GM12873 (cell line): ENCODE data around the gene CD69.

Experiments
- CTCF ChIP-seq: IDR thresholded peaks from 2 replicates; pipeline ENCODE4 v1.5.1; 2012; ENCODE audit warnings: low read depth, mild to moderate bottlenecking, moderate library complexity, low read length, control low read depth; ENCODE audit not compliant: insufficient read depth; ENCODE audit errors: missing control alignments

The CD69 gene

DNA sequence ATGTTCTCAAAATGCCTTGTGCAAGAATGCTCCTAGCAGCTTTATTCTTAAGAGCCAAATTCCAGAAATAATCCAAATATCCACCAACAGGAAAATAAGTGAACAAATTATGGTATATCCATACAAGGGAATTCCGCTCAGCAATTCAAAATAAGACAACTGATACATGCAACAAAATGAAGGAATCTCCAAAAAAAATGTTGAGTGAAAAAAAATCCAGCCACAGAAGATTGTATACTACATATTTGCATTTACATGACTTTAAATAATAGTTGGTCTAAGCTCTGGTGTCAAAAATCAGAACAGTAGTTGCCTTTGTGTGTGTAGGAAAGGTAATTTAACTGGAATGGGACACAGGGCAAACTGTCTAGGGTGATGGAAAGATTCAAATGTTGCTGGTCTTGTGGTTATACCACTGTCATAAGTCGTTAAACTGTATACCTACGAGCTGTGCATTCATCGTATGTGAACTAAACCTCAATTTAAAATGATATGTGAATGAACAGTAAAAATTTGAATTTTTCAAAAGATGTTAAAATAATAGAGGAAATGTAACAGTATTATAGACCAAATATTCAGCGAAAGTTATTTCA lies 3.2 kb downstream of the CD69 start:
- TF ChIP-seq CTCF: no peak

DNA sequence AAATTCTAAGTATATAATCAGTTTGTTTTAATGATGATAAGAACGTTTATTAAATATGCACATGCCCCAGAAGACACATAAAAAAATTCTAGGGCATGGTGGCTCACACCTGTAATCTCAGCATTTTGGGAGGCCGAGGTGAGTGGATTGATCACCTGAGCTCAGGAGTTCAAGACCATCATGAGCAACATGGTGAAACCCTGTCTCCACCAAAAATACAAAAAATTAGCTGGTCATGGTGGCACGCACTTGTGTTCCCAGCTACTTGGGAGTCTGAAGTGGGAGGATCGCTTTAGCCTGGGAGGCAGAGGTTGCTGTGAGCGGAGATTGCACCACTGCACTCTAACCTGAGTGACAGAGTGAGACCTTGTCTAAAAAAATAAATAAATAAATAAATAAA lies 4.0 kb downstream of the CD69 start:
- TF ChIP-seq CTCF: no peak

DNA sequence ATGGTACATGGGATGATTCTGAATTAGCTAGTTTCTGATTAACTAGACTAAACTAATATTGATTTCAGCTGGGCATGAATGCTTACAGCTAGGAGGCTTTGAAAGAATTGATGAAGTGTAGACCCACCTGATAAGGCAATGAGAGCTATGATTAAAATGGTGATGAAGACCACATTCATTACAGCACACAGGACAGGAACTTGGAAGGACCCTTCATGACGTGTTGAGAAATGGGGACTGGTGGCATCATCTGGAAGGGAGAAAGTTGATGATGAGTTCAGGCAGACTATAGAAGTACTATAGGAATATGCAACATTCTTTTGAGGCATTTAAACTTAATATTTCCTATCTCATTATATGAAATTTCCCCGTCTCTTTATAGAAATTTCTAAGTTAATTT lies 4.5 kb downstream of the CD69 start:
- no peak for TF ChIP-seq CTCF

DNA sequence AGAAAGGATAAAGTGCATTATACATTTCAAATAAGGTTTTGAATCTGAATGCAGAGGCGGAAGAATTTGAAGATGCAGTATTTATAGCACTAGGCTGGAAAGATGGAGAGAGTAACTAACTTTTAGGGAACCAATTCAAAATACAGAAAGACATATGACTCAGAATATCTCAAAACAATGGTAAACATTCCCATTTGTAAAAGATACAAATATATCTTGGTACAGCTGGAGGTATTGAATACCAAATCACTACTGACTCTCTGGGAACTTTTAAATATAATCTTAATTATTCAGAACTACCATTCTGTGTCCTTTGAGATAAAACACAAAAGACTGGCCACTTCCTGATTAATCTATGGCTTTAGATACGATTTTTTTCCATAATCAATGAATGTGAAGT lies 5.1 kb downstream of the CD69 start:
- TF ChIP-seq CTCF: no peak

- TF ChIP-seq CTCF: no peak
Observed at GRCh38 chr12:9755035-9755434, 5.7 kb downstream of the CD69 start.

DNA sequence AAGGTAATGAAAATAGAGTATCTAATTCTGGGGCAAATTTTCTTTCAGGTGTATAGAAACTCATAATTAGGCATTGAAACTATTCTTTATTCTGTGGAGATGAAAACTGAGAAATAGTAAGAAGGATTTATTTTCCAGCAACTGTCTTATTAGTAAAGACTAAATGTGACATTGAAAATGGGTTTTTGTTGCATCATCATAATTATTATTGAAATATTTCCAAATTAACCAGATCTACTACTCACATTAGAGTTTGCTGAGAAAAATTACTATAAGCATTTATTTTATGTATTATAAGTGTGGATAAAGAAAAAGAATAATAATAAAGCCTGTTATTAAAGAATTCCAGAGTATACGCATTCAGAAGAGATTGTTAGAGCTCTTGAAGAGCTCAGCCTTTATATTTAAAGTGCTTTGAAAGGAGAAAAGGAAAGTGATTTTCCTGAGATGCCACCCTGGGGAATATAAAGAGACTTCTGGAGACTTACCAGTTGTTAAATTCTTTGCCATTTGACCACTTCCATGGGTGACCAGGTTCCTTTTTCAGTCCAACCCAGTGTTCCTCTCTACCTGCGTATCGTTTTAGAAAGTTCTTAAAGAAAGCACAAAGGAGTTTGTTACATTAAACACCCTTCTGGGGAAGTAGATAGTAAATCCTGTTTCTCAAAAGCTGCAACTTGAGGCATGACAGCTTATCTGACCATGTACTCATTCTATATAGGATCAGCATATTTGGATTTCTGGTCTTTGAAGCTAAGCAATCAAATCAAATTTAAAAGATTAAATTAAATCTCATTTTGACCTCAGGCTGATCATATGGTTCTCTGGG lies 6.4 kb downstream of the CD69 start:
- no peak for TF ChIP-seq CTCF

DNA sequence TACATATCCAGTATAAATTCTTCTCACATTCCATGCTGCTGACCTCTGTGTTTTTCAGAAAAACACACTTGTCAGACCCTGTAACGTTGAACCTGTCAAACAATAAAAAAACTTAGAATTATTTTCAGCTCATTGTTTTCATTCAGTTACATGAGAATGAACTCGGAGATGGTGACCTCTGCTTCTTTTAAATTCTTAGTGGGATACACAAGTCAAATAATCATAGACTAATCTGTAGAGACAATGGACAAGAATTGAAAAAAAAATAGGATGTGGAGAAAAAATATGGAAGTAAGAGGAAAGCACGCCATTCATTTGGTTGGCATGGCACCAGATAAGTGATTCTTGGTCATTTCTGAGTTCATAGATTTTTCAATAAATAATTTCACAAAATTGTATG lies 7.2 kb downstream of the CD69 start:
- TF ChIP-seq CTCF: no peak
